Activated CD4-positive, alpha-beta T cell treated with anti-CD3 and anti-CD28 coated beads for 4 hours (primary cell): ENCODE results near the gene GPR107.

Experiments used
- DNase-seq, 2 donors: peaks; one replicate each; pipeline ENCODE4 v3.0.0-alpha.2; 2020

The GPR107 gene

GRCh38 chr9:130028493-130029222 lies 25.0 kb upstream of the GPR107 start:
- no peak for DNase-seq

GRCh38 chr9:130029223-130029973 lies 24.3 kb upstream of the GPR107 start:
- no peak for DNase-seq

GRCh38 chr9:130030651-130031127 lies 23.0 kb upstream of the GPR107 start:
- DNase-seq, result no peak

- peak in 1 of 2 donors; percentile 35 for DNase-seq
Observed at GRCh38 chr9:130034570-130034969, 19.1 kb upstream of the GPR107 start.

- DNase-seq, result no peak
Observed at GRCh38 chr9:130036099-130036498, 17.6 kb upstream of the GPR107 start.

GRCh38 chr9:130039528-130040147 lies 14.1 kb upstream of the GPR107 start:
- no peak for DNase-seq

GRCh38 chr9:130040984-130041647 lies 12.6 kb upstream of the GPR107 start:
- DNase-seq, result no peak

GRCh38 chr9:130041648-130042405 lies 11.9 kb upstream of the GPR107 start:
- DNase-seq, result no peak

- DNase-seq, result peak; percentile 24 to 31
Observed at GRCh38 chr9:130042406-130042884, 11.3 kb upstream of the GPR107 start.

- peak; percentile 78 to 80 for DNase-seq
Observed at GRCh38 chr9:130042885-130043653, 10.6 kb upstream of the GPR107 start, which contains the start of gene FNBP1. FNBP1 (minus strand) TSS chr9:130043189; CDS start chr9:130042975, 214 bp downstream.

- no peak for DNase-seq
Observed at GRCh38 chr9:130043654-130044623, 9.8 kb upstream of the GPR107 start.

- no peak for DNase-seq
Observed at GRCh38 chr9:130045725-130046450, 7.8 kb upstream of the GPR107 start.

GRCh38 chr9:130049431-130050210 lies 4.1 kb upstream of the GPR107 start:
- DNase-seq, result no peak

GRCh38 chr9:130050462-130050861 lies 3.2 kb upstream of the GPR107 start:
- DNase-seq, result no peak

- DNase-seq, result no peak
Observed at GRCh38 chr9:130051855-130052254, 1.9 kb upstream of the GPR107 start.

GRCh38 chr9:130053109-130053503 lies 600 bp upstream of the GPR107 start:
- DNase-seq, result no peak

GRCh38 chr9:130054325-130054786 lies 650 bp downstream of the GPR107 start:
- DNase-seq, result no peak

- DNase-seq, result no peak
Observed at GRCh38 chr9:130054820-130055219, 1.1 kb downstream of the GPR107 start.
